Lung (tissue), 12 donors: ENCODE measurements around the gene FNIP1. TPM values are rescaled to one million over a fixed set of nuclear protein-coding genes. Genes with fewer than 3 reads are reported as not detected.
A peak's percentile ranks its signal among the peaks of the same experiment; 100 is the strongest.

Source experiments
- ATAC-seq: fragments of 200-7000 bp; cut with Tn5 transposase; one replicate; pipeline ENCODE4 v1.9.1; 2020; ENCODE audit warnings: moderate number of reproducible peaks; ENCODE audit not compliant: insufficient read depth, low FRiP score
- DNase-seq, 3 donors: peaks; one replicate each; pipeline ENCODE4 v3.0.0-alpha.2; 2013 to 2017
- H3K27ac ChIP-seq, 2 donors: one replicate each; pipeline ENCODE4 v1.5.1; 2013; ENCODE audit warnings: mild to moderate bottlenecking in 2 of 2, moderate library complexity in 2 of 2, control low read depth in 1 of 2, inconsistent platforms in 1 of 2, low read depth in 1 of 2, low read length in 1 of 2
- H3K27me3 ChIP-seq, 3 donors: one replicate each; pipeline ENCODE4 v1.5.1; 2013; ENCODE audit warnings: low read length in 2 of 3; ENCODE audit not compliant: control insufficient read depth in 3 of 3, insufficient read depth in 3 of 3
- H3K36me3 ChIP-seq, 4 donors: one replicate each; pipeline ENCODE4 v1.5.1; 2013; ENCODE audit warnings: low read length in 4 of 4, mild to moderate bottlenecking in 1 of 4, moderate library complexity in 1 of 4; ENCODE audit not compliant: control insufficient read depth in 4 of 4, insufficient read depth in 4 of 4
- H3K4me1 ChIP-seq, 5 donors: one replicate each; pipeline ENCODE4 v1.5.1; 2013; ENCODE audit warnings: low read length in 5 of 5, mild to moderate bottlenecking in 2 of 5, moderate library complexity in 1 of 5; ENCODE audit not compliant: control insufficient read depth in 5 of 5, insufficient read depth in 5 of 5
- H3K4me3 ChIP-seq: one replicate; pipeline ENCODE4 v1.5.1; 2013; ENCODE audit warnings: mild to moderate bottlenecking, control low read depth, moderate library complexity
- H3K9ac ChIP-seq, 2 donors: one replicate each; pipeline ENCODE4 v1.5.1; 2013; ENCODE audit warnings: low read length in 2 of 2, control low read depth in 1 of 2; ENCODE audit not compliant: insufficient read depth in 1 of 2
- H3K9me3 ChIP-seq, 4 donors: one replicate each; pipeline ENCODE4 v1.5.1; 2013; ENCODE audit warnings: low read length in 3 of 4, mild to moderate bottlenecking in 1 of 4, moderate library complexity in 1 of 4; ENCODE audit not compliant: control insufficient read depth in 4 of 4, insufficient read depth in 3 of 4
- WGBS, 2 donors: extraction: QIAGEN DNeasy Blood & Tissue Kit; methylation state at CpG; one replicate each; pipeline ENCODE4 v1.1.7; 2013; 5-methylcytosine and 5-hydroxymethylcytosine counted together
- polyA plus RNA-seq, 2 donors: library from polyadenylated mRNA; stranded (reverse); fragments of 200-250 nt; gene quantifications; one replicate each; pipeline ENCODE4 v1.2.1, GENCODE V29; 2013
- total RNA-seq, 2 donors: library from RNA; depleted of rRNA in 1 of 2; stranded (reverse); fragments of >200 nt in 1 of 2; gene quantifications; one replicate each; pipeline ENCODE4 v1.2.1, GENCODE V29; 2014 to 2021
- TF ChIP-seq, protein P1 (sequence below): IDR thresholded peaks from 2 replicates; pipeline ENCODE4 v1.5.1; 2012; ENCODE audit warnings: mild to moderate bottlenecking; ENCODE audit errors: control extremely low read depth, extremely low read depth
- donor health status: control.
- donor health status: control.
- donor health status: Bipolar disorder and iron deficiency.
- donor health status: healthy.
- donor health status: DM: yes; HTN: yes; CAD: no.

FNIP1 gene
- total and polyA plus RNA-seq, 4 donors = 5.0 to 98.3 (median 22.6) TPM

- H3K9ac ChIP-seq = no peak overlapping the region
- TF ChIP-seq, protein P1, sequence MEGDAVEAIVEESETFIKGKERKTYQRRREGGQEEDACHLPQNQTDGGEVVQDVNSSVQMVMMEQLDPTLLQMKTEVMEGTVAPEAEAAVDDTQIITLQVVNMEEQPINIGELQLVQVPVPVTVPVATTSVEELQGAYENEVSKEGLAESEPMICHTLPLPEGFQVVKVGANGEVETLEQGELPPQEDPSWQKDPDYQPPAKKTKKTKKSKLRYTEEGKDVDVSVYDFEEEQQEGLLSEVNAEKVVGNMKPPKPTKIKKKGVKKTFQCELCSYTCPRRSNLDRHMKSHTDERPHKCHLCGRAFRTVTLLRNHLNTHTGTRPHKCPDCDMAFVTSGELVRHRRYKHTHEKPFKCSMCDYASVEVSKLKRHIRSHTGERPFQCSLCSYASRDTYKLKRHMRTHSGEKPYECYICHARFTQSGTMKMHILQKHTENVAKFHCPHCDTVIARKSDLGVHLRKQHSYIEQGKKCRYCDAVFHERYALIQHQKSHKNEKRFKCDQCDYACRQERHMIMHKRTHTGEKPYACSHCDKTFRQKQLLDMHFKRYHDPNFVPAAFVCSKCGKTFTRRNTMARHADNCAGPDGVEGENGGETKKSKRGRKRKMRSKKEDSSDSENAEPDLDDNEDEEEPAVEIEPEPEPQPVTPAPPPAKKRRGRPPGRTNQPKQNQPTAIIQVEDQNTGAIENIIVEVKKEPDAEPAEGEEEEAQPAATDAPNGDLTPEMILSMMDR = no peak
- H3K27me3 ChIP-seq = no peaks in the 10 kb centered on the region
These were observed 38.8 kb downstream of the FNIP1 start for GRCh38 chr5:131757830-131758519.

GRCh38 chr5:131756942-131757341 lies 39.9 kb downstream of the FNIP1 start:
- ATAC-seq = no peak
- peaks cover 0 to 23% (median 13%) of the 10 kb centered on the region in 5 donors for H3K4me1 ChIP-seq

More at GRCh38 chr5:131757830-131758519, 38.8 kb downstream of the FNIP1 start:
- ATAC-seq (no peak), DNase-seq (no peak)
- Histone ChIP-seq H3K4me3 (no peak overlapping the region), H3K27ac (peak overlapping the region in 1 of 2 donors; percentile 78), H3K9me3 (no peaks in the 10 kb centered on the region), H3K4me1 (peaks cover 0 to 23% (median 13%) of the 10 kb centered on the region in 5 donors), H3K36me3 (peaks cover 0 to 2% (median 0%) of the 10 kb centered on the region in 4 donors)
- 93 to 95% methylated on average over 1 of the region's 1 CpG for WGBS, 2 donors

GRCh38 chr5:131754363-131754762 lies 42.5 kb downstream of the FNIP1 start:
- no peaks in the 10 kb centered on the region for H3K9me3 ChIP-seq
- no peak overlapping the region for H3K9ac ChIP-seq
- H3K36me3 ChIP-seq = peaks cover 0 to 2% (median 0%) of the 10 kb centered on the region in 4 donors
- no peak overlapping the region for H3K27ac ChIP-seq
- H3K27me3 ChIP-seq = no peaks in the 10 kb centered on the region
- TF ChIP-seq, protein P1 = no peak
- ATAC-seq = no peak
- no peak for DNase-seq
- 79 to 87% methylated on average over 1 of the region's 1 CpG for WGBS, 2 donors
- peaks cover 0 to 23% (median 13%) of the 10 kb centered on the region in 5 donors for H3K4me1 ChIP-seq
- H3K4me3 ChIP-seq = no peak overlapping the region

More at GRCh38 chr5:131756942-131757341, 39.9 kb downstream of the FNIP1 start:
- TF ChIP-seq, protein P1 = no peak
- H3K4me3 ChIP-seq = no peak overlapping the region
- no peaks in the 10 kb centered on the region for H3K9me3 ChIP-seq
- H3K36me3 ChIP-seq = peaks cover 0 to 2% (median 0%) of the 10 kb centered on the region in 4 donors
- no peaks in the 10 kb centered on the region for H3K27me3 ChIP-seq
- WGBS, 2 donors = 3 to 8% methylated on average over 1 of the region's 1 CpG
- H3K27ac ChIP-seq = peak overlapping the region in 1 of 2 donors; percentile 45
- DNase-seq = no peak
- H3K9ac ChIP-seq = no peak overlapping the region
